HCT116 (cell line): ENCODE measurements around the gene HPS1.

Experiments used
- CTCF ChIP-seq, 3 experiments: fragments of 200-600 bp in 1 of 3; sonication (generic) in 1 of 3; IDR thresholded peaks in 2 of 3; conservative IDR thresholded peaks in 1 of 3; 2 replicates each; pipeline ENCODE4 v1.5.1; 2012 to 2017; ENCODE audit warnings: low read depth in 2 of 3, low read length in 2 of 3, antibody characterized with exemption in 1 of 3, borderline replicate concordance in 1 of 3, control low read depth in 1 of 3, mild to moderate bottlenecking in 1 of 3, mixed read lengths in 1 of 3, mixed run types in 1 of 3, moderate library complexity in 1 of 3; ENCODE audit not compliant: insufficient read depth in 1 of 3
- EGR1 ChIP-seq: IDR thresholded peaks from 2 replicates; pipeline ENCODE4 v1.6.1; 2012; ENCODE audit warnings: low read depth
- EZH2 ChIP-seq: fragments of 200-600 bp; sonication (generic); IDR thresholded peaks from 2 replicates; pipeline ENCODE4 v1.6.1; 2017; ENCODE audit warnings: antibody characterized with exemption, mixed run types
- JUND ChIP-seq: IDR thresholded peaks from 2 replicates; pipeline ENCODE4 v1.6.1; 2012
- POLR2A ChIP-seq: IDR thresholded peaks from 2 replicates; pipeline ENCODE4 v1.7.0; 2011; ENCODE audit warnings: borderline replicate concordance; ENCODE audit not compliant: insufficient read depth, insufficient read length; ENCODE audit errors: extremely low read depth
- ZBTB33 ChIP-seq: IDR thresholded peaks from 2 replicates; pipeline ENCODE4 v1.6.1; 2011; ENCODE audit warnings: mild to moderate bottlenecking, low read length, moderate library complexity; ENCODE audit not compliant: insufficient replicate concordance; ENCODE audit errors: extremely low read depth

DNA sequence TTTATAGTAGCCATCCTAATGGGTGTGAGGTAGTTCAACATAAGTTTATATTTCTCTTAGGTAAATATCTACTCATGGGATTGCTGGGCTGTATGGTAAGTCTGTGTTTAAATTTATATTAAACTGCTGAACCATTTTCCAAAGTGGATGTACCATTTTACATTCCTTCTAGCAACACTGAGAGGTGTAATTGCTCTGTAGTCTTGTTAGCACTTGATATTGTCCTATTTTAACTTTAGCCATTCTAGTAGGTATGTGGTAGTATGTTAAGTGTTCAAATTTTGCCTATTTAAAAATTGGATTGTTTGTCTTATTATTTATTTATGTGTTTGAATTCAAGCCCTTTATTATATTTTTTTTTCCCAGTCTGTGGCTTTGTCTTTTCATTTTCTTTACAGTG lies 2.6 kb upstream of the HPS1 start:
- no peak for TF ChIP-seq CTCF (IDR thresholded peaks at IDR 0.05 in 2 of 3, conservative IDR thresholded peaks at IDR 0.05 in 1 of 3; ENCODE audit: borderline replicate concordance in 1 of 3, insufficient read depth in 1 of 3, low read depth in 2 of 3, low read length in 2 of 3)
- no peak for TF ChIP-seq EZH2
- no peak for TF ChIP-seq ZBTB33
- no peak for TF ChIP-seq JUND
- no peak for TF ChIP-seq POLR2A
- TF ChIP-seq EGR1 = no peak
